BLaER1 (cell line): Measurements from ENCODE around the gene ARHGAP30.

Source experiments
- H3K27ac ChIP-seq: shearing (Covaris generic); formaldehyde crosslinking; 2 replicates; pipeline ENCODE4 v1.8.1; 2022
- H3K27me3 ChIP-seq: shearing (Covaris generic); formaldehyde crosslinking; 2 replicates; pipeline ENCODE4 v1.8.1; 2022
- H3K36me3 ChIP-seq: shearing (Covaris generic); formaldehyde crosslinking; 2 replicates; pipeline ENCODE4 v1.8.1; 2022
- H3K4me1 ChIP-seq: shearing (Covaris generic); formaldehyde crosslinking; 2 replicates; pipeline ENCODE4 v1.8.1; 2022
- H3K4me2 ChIP-seq: shearing (Covaris generic); formaldehyde crosslinking; 2 replicates; pipeline ENCODE4 v1.8.1; 2022
- H3K4me3 ChIP-seq: shearing (Covaris generic); formaldehyde crosslinking; 2 replicates; pipeline ENCODE4 v1.8.1; 2022
- H3K9ac ChIP-seq: shearing (Covaris generic); formaldehyde crosslinking; 2 replicates; pipeline ENCODE4 v1.8.1; 2022
- H3K9me3 ChIP-seq: shearing (Covaris generic); formaldehyde crosslinking; 2 replicates; pipeline ENCODE4 v1.8.1; 2022
- H4K20me1 ChIP-seq: shearing (Covaris generic); formaldehyde crosslinking; 2 replicates; pipeline ENCODE4 v1.8.1; 2022
- Cebpa-rat ChIP-seq: shearing (Covaris generic); IDR thresholded peaks from 2 replicates; pipeline ENCODE4 v1.8.1; 2022

The ARHGAP30 gene

GRCh38 chr1:161007369-161007768, 62.3 kb downstream of the ARHGAP30 start:
- Histone ChIP-seq H3K9ac (no peak overlapping the region), H3K4me3 (no peak overlapping the region), H4K20me1 (peaks cover 37% of the 10 kb centered on the region), H3K9me3 (no peaks in the 10 kb centered on the region), H3K4me1 (no peaks in the 10 kb centered on the region), H3K36me3 (peaks cover 32% of the 10 kb centered on the region; the same call in 1 of the 2 replicates), H3K27ac (no peak overlapping the region), H3K27me3 (no peaks in the 10 kb centered on the region), H3K4me2 (no peak overlapping the region)
- TF ChIP-seq Cebpa-rat: no peak

- H3K9ac ChIP-seq: no peak overlapping the region
- TF ChIP-seq Cebpa-rat: no peak
Observed at GRCh38 chr1:161006563-161006962, 63.1 kb downstream of the ARHGAP30 start.

GRCh38 chr1:161001525-161001924, 68.2 kb downstream of the ARHGAP30 start:
- Histone ChIP-seq H3K36me3 (peaks cover 51% of the 10 kb centered on the region), H3K4me3 (no peak overlapping the region), H3K9me3 (no peaks in the 10 kb centered on the region), H4K20me1 (peaks cover 22% of the 10 kb centered on the region), H3K4me2 (no peak overlapping the region), H3K27me3 (no peaks in the 10 kb centered on the region), H3K4me1 (no peaks in the 10 kb centered on the region), H3K27ac (no peak overlapping the region), H3K9ac (no peak overlapping the region)
- no peak for TF ChIP-seq Cebpa-rat

More at GRCh38 chr1:161006563-161006962, 63.1 kb downstream of the ARHGAP30 start:
- H3K36me3 ChIP-seq: peaks cover 35% of the 10 kb centered on the region
- no peak overlapping the region for H3K4me3 ChIP-seq
- H3K27ac ChIP-seq: no peak overlapping the region
- H4K20me1 ChIP-seq: peaks cover 45% of the 10 kb centered on the region
- H3K4me2 ChIP-seq: no peak overlapping the region
- H3K4me1 ChIP-seq: no peaks in the 10 kb centered on the region
- H3K27me3 ChIP-seq: no peaks in the 10 kb centered on the region
- H3K9me3 ChIP-seq: no peaks in the 10 kb centered on the region

GRCh38 chr1:161000736-161001480, 68.8 kb downstream of the ARHGAP30 start:
- H3K36me3 ChIP-seq: peaks cover 51% of the 10 kb centered on the region
- no peaks in the 10 kb centered on the region for H3K4me1 ChIP-seq
- H3K27me3 ChIP-seq: no peaks in the 10 kb centered on the region
- no peak overlapping the region for H3K9ac ChIP-seq
- H3K9me3 ChIP-seq: no peaks in the 10 kb centered on the region
- no peak overlapping the region for H3K4me3 ChIP-seq
- H3K4me2 ChIP-seq: no peak overlapping the region
- no peak for TF ChIP-seq Cebpa-rat
- H3K27ac ChIP-seq: no peak overlapping the region
- H4K20me1 ChIP-seq: peaks cover 19% of the 10 kb centered on the region; the same call in 1 of the 2 replicates

- no peaks in the 10 kb centered on the region for H3K9me3 ChIP-seq
- no peaks in the 10 kb centered on the region for H3K27me3 ChIP-seq
- no peak overlapping the region for H3K9ac ChIP-seq
- no peak for TF ChIP-seq Cebpa-rat
- H3K4me1 ChIP-seq: no peaks in the 10 kb centered on the region
- H4K20me1 ChIP-seq: peaks cover 19% of the 10 kb centered on the region; the same call in 1 of the 2 replicates
- H3K4me3 ChIP-seq: no peak overlapping the region
- H3K27ac ChIP-seq: no peak overlapping the region
- no peak overlapping the region for H3K4me2 ChIP-seq
- peaks cover 48% of the 10 kb centered on the region for H3K36me3 ChIP-seq
Observed at GRCh38 chr1:160999376-160999775, 70.3 kb downstream of the ARHGAP30 start.

- peaks cover 48% of the 10 kb centered on the region for H3K36me3 ChIP-seq
- no peak for TF ChIP-seq Cebpa-rat
- H3K4me2 ChIP-seq: no peak overlapping the region
- no peaks in the 10 kb centered on the region for H3K27me3 ChIP-seq
- no peak overlapping the region for H3K27ac ChIP-seq
- H3K9ac ChIP-seq: no peak overlapping the region
- H4K20me1 ChIP-seq: peaks cover 19% of the 10 kb centered on the region; the same call in 1 of the 2 replicates
- H3K9me3 ChIP-seq: no peaks in the 10 kb centered on the region
- no peaks in the 10 kb centered on the region for H3K4me1 ChIP-seq
- no peak overlapping the region for H3K4me3 ChIP-seq
Observed at GRCh38 chr1:160997323-160998038, 72.2 kb downstream of the ARHGAP30 start.
